ENCODE results near the gene SEMA3D. TPM values are rescaled to one million over a fixed set of nuclear protein-coding genes. Genes with fewer than 3 reads are reported as not detected.

Gene SEMA3D
- total and polyA plus RNA-seq, 4 donors: 0.18 to 1.2 (median 0.72) TPM

DNA sequence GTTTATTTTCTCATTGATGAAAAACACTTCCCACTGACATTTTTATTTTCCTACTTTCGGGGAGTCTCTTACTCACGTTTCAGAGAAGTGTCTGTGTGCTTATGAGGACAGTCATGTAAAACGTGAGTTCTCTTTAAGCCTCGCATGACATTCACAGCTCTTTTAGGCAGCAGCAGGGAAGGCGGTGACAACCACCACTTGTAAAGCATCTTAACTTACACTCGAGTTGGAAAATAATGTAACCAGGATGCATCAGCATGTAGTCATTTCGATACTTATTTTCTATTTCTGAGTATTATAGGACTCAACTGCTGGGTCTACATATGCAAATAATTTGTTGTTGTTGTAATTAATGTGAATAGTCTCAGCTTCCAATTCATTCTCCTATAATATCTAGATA is 153.6 kb downstream of the SEMA3D start:
- Histone ChIP-seq H3K9ac (ENCODE audit: low read depth in 1 of 2, low read length in 2 of 2) (no peak overlapping the region), H3K4me3 (ENCODE audit: low read depth in 1 of 3, low read length in 3 of 3) (no peak overlapping the region), H3K27me3 (ENCODE audit: control insufficient read depth in 4 of 4, insufficient read depth in 4 of 4, low read length in 3 of 4) (peaks cover 0 to 7% (median 0%) of the 10 kb centered on the region in 4 donors), H3K27ac (ENCODE audit: low read depth in 1 of 2, low read length in 2 of 2) (no peak overlapping the region), H3K4me1 (ENCODE audit: control insufficient read depth in 4 of 4, insufficient read depth in 4 of 4, low read length in 3 of 4) (no peaks in the 10 kb centered on the region), H3K36me3 (ENCODE audit: control insufficient read depth in 4 of 4, insufficient read depth in 3 of 4, low read depth in 1 of 4, low read length in 3 of 4) (no peaks in the 10 kb centered on the region), H3K9me3 (ENCODE audit: control insufficient read depth in 4 of 4, low read length in 3 of 4) (no peaks in the 10 kb centered on the region)
- TF ChIP-seq, protein P1, sequence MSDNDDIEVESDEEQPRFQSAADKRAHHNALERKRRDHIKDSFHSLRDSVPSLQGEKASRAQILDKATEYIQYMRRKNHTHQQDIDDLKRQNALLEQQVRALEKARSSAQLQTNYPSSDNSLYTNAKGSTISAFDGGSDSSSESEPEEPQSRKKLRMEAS (IDR thresholded peaks at IDR 0.05): no peak
- TF ChIP-seq FOXA1 (IDR thresholded peaks at IDR 0.05) (no peak), TAF1 (conservative IDR thresholded peaks at IDR 0.05) (no peak), ZBTB33 (IDR thresholded peaks at IDR 0.05) (no peak), ATF3 (IDR thresholded peaks at IDR 0.05) (no peak), GABPA (IDR thresholded peaks at IDR 0.05 in 1 of 2, conservative IDR thresholded peaks at IDR 0.05 in 1 of 2) (no peak), FOXA2 (IDR thresholded peaks at IDR 0.05) (no peak), EGR1 (IDR thresholded peaks at IDR 0.05; ENCODE audit: low read depth in 2 of 2) (no peak), NR2F2 (IDR thresholded peaks at IDR 0.05) (no peak), HNF4A (conservative IDR thresholded peaks at IDR 0.05) (no peak), SP1 (IDR thresholded peaks at IDR 0.05) (no peak), JUND (IDR thresholded peaks at IDR 0.05) (no peak), YY1 (IDR thresholded peaks at IDR 0.05) (no peak), RXRA (IDR thresholded peaks at IDR 0.05) (no peak), RAD21 (IDR thresholded peaks at IDR 0.05) (no peak), HNF4G (IDR thresholded peaks at IDR 0.05) (no peak)
- TF ChIP-seq, protein P2, sequence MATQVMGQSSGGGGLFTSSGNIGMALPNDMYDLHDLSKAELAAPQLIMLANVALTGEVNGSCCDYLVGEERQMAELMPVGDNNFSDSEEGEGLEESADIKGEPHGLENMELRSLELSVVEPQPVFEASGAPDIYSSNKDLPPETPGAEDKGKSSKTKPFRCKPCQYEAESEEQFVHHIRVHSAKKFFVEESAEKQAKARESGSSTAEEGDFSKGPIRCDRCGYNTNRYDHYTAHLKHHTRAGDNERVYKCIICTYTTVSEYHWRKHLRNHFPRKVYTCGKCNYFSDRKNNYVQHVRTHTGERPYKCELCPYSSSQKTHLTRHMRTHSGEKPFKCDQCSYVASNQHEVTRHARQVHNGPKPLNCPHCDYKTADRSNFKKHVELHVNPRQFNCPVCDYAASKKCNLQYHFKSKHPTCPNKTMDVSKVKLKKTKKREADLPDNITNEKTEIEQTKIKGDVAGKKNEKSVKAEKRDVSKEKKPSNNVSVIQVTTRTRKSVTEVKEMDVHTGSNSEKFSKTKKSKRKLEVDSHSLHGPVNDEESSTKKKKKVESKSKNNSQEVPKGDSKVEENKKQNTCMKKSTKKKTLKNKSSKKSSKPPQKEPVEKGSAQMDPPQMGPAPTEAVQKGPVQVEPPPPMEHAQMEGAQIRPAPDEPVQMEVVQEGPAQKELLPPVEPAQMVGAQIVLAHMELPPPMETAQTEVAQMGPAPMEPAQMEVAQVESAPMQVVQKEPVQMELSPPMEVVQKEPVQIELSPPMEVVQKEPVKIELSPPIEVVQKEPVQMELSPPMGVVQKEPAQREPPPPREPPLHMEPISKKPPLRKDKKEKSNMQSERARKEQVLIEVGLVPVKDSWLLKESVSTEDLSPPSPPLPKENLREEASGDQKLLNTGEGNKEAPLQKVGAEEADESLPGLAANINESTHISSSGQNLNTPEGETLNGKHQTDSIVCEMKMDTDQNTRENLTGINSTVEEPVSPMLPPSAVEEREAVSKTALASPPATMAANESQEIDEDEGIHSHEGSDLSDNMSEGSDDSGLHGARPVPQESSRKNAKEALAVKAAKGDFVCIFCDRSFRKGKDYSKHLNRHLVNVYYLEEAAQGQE (IDR thresholded peaks at IDR 0.05): no peak
- TF ChIP-seq, protein P3, sequence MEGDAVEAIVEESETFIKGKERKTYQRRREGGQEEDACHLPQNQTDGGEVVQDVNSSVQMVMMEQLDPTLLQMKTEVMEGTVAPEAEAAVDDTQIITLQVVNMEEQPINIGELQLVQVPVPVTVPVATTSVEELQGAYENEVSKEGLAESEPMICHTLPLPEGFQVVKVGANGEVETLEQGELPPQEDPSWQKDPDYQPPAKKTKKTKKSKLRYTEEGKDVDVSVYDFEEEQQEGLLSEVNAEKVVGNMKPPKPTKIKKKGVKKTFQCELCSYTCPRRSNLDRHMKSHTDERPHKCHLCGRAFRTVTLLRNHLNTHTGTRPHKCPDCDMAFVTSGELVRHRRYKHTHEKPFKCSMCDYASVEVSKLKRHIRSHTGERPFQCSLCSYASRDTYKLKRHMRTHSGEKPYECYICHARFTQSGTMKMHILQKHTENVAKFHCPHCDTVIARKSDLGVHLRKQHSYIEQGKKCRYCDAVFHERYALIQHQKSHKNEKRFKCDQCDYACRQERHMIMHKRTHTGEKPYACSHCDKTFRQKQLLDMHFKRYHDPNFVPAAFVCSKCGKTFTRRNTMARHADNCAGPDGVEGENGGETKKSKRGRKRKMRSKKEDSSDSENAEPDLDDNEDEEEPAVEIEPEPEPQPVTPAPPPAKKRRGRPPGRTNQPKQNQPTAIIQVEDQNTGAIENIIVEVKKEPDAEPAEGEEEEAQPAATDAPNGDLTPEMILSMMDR (IDR thresholded peaks at IDR 0.05; ENCODE audit: low read depth, low read length, missing input control): no peak
- WGBS: 52% methylated on average over 7 of the region's 7 CpGs
- no peak for DNase-seq (ENCODE audit: low spot score)

Data from liver (tissue), 9 donors.